Activated T-helper 1 cell treated with anti-CD3 and anti-CD28 coated beads, Interleukin-2, amount 50 U/mL, for 16 hours (primary cell): ENCODE results near the gene KIR3DL2.
"Not testable (repeated sequence)": the region's sequence is repeated elsewhere in the genome, so short reads cannot be mapped to it uniquely, and the experiment has no call there.

Experiments
- DNase-seq, 2 donors: peaks; one replicate each; pipeline ENCODE4 v3.0.0-alpha.2; 2020; ENCODE audit warnings: low read depth in 1 of 2, low spot score in 1 of 2

Gene KIR3DL2

DNA sequence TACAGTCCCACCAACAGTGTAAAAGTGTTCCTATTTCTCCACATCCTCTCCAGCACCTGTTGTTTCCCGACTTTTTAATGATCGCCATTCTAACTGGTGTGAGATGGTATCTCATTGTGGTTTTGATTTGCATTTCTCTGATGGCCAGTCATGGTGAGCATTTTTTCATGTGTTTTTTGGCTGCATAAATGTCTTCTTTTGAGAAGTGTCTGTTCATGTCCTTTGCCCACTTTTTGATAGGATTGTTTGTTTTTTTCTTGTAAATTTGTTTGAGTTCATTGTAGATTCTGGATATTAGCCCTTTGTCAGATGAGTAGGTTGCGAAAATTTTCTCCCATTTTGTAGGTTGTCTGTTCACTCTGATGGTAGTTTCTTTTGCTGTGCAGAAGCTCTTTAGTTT, 13.2 kb downstream of the KIR3DL2 start:
- not testable (repeated sequence) for DNase-seq

DNA sequence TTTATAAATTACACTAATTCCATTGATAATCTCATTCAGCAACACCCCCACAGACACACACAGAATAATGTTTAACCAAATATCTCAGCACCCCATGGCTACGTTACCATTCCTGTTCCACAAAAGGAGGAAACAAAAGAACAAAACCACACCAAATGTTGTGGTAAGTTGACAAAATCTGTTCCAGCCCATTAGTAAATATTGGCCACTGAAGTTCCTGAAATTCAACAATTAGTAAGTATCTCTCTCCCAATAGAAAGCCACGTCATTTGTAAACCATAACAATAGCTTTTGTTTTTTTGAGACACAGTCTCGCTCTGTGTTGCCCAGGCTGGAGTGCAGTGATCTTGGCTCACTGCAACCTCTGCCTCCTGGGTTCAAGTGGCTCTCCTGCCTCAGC, 21.5 kb downstream of the KIR3DL2 start:
- no peak for DNase-seq

DNA sequence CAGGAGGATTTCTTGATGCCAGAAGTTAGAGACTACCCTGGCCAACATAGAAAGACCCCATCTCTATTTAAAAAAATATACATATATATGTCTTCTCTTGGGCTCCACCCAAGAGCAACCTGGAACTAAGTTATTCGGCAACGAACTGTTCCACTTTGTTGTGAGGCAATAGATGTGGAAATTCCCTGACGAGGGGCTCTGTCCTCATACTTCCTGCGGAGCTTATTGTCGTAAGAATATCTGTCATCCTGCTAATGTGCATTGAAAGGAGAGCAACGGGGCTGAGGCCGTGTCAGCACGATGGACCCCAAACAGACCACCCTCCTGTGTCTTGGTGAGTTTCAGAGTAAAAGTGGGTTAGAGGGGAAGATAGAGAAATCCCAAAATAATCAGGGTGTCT, 23.7 kb downstream of the KIR3DL2 start, which contains the start of gene FCAR:
FCAR (plus strand) TSS at position 246 of the 400 bp plus-strand sequence; CDS start at position 301, 55 bp downstream.
- no peak for DNase-seq

DNA sequence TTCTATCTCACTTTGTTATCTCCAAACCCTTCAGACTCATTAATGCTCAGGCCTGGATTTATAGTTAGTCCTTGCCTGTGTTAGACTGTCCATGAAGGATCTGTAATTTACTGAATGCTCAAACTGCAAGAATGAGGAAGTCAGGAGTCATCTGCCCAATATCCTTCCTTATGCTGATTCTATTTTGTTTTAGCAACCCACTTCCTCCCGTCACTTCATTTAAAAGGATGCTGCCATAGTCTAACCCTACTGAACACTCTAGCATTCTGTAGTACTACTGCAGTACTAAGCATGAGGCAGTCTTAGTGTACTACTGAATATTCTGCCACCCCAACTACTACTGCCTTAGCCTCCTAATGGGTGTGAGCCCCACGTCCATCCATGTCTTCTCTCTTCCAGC, 25.3 kb downstream of the KIR3DL2 start:
- DNase-seq = no peak

DNA sequence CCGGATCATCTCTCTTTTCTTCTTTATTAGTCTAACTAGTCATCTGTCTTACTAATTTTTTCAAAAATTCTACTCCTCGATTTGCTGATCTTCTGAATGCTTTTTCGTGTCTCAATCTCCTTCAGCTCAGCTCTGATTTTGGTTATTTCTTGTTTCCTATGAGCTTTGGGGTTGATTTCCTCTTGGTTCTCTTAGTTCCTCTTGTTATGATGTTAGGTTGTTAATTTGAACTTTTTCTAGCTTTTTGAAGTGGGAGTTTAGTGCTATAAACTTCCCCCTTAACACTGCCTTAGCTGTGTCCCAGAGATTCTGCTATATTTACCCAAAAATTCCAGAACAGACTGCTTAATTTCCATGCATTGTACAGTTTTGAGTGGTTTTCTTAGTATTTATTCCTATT, 27.2 kb downstream of the KIR3DL2 start:
- no peak for DNase-seq

DNA sequence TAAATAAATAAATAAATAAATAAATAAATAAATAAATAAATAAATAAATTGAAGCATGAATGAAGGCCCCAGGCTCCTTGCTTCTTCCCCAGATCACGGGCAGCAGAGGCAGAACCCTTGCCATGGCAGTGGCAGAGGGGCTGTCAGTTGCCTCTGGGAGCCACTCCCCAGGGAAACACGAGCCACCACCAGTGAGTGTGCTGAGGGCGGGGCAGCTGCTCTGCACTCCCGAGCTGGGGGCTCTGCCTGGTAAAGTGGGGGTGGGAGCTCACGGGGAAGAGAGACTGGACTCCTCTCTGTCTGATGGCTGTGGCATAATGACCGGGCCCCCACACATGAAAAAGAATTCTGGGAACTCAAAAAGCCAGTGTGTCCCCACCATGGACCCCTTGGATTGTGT, 31.6 kb downstream of the KIR3DL2 start:
- DNase-seq = no peak

DNA sequence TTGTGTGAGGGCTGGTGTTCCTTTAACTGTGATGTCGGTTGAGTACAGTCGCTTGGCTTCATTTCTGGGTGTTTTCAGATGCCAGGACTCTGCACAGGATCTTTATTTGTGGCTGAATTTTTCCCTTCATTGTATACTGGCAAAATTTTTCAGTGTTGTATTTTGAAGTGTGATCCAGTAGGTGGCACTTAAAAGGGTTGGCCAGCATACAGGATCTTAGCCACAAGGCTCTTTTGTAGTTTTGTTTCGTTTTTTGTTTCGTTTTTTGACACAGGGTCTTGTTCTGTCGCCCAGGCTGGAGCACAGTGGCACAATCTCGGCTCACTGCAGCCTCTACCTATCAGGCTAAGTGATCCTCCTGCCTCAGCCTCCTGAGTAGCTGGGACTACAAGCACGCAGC, 32.5 kb downstream of the KIR3DL2 start:
- DNase-seq = no peak

DNA sequence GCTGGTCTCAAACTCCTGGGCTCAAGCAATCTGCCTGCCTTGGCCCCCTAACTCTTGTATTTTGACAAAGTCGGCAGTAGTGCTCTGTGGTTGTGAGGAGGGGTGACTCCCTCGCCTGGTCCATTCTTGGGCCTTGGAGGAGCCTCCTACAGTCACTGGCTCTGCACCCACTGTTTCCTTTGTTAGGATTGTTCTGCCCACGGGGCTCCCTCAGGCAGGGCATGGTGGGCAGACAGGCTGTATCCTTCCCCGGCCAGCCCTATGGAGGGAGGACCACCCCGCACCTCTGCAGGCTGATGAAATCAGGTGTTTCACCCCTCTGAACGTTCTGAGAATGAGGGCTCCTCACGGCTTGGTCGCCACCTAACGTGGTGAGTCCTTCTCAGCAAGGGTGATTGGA, 33.0 kb downstream of the KIR3DL2 start:
- DNase-seq = no peak

DNA sequence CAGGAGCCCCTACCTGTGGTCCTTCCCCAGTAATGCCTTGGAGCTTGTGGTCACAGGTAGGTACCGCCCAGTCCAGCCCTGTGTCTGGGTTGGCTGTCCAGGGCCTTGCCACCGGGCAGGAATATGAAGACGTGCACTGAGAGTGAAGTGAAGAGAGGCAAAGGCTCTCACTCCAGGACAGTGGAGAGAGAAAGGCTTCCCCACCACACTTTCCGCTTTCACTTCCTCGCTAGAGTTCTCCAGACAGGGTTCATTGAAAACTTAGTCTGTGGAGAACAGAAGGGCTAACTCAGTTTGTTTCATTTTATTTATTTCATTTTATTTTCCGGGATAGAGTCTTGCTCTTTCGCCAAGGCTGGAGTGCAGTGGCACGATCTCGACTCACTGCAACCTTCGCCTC, 38.0 kb downstream of the KIR3DL2 start:
- no peak for DNase-seq

DNA sequence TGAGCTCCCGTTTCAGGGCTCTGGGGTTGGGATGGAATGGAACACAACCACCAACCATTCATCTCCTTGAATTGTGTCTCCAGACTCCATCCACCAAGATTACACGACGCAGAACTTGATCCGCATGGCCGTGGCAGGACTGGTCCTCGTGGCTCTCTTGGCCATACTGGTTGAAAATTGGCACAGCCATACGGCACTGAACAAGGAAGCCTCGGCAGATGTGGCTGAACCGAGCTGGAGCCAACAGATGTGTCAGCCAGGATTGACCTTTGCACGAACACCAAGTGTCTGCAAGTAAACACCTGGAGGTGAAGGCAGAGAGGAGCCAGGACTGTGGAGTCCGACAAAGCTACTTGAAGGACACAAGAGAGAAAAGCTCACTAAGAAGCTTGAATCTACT, 39.3 kb downstream of the KIR3DL2 start:
- no peak for DNase-seq

DNA sequence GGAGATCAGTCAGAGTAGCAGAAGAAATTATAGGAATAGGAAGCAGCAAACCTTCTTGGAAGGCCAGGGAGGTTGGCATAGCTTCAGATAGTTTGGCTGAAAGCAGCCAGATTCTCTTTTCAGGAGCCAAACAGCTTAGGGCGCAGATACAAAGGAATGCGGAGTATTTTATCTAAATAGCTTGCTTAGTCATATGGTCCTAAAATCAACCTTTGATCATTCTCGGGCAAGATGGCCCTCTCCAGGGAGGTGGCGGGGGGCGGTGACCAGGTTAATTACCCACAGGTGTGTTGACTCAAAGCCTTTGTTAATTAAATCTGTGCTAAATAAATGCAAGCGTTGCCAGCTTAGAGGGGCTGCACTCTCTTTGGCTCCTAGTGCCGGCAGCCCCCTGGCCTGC, 43.2 kb downstream of the KIR3DL2 start:
- no peak for DNase-seq

DNA sequence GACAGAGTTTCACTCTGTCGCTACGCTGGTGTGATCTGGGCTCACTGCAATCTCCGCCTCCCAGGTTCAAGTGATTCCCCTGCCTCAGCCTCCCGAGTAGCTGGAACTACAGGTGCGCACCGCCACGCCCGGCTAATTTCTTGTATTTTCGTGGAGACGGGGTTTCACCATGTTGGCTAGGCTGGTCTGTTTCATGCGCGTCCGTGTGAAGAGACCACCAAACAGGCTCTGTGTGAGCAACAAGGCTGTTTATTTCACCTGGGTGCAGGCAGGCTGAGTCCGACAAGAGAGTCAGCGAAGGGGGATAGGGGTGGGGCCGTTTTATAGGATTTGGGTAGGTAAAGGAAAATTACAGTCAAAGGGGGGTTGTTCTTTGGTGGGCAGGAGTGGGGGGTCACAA, 43.9 kb downstream of the KIR3DL2 start:
- not testable (repeated sequence) for DNase-seq

DNA sequence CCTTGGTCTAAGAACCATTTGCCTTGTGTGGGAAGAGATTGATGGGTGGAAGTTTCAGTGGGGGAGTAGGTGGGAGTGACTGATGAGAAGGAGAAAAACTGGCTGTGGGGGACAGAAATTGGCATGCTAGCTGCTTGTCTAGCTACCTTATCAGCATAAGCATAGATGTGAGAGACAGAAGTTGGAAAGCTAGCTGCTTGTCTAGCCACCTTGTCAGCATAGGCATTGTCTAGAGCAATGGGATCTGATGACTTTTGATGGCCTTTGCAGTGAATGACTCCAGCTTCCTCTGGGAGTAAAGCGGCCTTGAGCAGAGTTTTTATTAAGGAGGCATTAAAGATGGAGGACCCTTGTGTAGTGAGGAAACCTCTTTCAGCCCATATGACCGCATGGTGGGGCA, 45.8 kb downstream of the KIR3DL2 start:
- DNase-seq = no peak

DNA sequence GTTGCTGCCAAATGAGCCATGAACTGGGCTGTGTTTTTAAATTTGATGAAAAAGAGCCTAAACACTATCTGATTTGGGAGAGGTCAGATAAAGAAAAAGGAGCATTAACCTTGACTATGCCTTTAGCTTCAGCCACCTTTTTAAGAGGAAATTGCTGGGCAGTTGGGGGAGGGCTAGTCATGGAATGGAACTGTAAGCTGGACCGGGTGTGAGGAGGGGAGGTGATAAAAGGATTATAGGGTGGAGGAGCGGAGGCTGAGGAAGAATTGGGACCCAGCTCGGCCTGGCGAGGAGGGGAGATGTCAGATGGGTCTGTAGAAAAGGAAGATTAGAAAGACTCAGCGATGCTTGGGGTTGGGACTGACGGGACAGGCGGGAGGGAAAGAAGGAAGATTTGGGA, 48.4 kb downstream of the KIR3DL2 start:
- not testable (repeated sequence) for DNase-seq

DNA sequence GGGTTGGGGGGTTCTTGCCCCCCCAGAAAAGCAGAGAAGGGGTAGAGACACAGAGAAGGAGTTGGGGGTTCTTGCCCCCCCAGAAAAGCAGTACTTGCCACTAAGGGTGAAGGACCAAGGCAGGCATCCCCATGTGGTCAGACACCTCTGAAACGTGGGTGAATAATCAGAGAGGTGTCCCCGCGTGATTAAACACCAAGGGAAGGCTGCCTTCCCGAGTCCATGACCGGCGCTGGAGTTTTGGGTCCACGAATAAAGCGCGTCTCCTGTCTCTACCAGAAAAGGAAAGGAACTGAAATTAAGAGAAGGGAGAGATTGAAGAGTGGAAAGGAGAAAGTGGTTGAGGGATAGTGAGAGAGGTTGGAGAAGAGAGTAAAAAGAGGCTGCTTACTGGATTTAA, 49.4 kb downstream of the KIR3DL2 start:
- not testable (repeated sequence) for DNase-seq

DNA sequence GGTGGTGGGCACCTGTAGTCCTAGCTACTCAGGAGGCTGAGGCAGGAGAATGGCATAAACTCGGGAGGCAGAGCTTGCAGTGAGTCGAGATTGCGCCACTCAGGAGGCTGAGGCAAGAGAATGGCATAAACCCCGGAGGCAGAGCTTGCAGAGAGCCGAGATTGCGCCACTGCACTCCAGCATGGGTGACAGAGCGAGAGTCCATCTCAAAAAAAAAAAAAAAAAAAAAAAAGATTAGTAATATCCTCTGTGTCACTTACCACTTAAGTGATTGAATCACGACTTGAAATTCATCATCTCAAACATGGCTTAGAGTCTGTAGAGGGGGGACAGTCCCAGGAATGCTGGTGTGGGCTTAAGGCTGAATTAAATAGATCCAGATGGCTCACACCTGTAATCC, 50.9 kb downstream of the KIR3DL2 start:
- not testable (repeated sequence) for DNase-seq

DNA sequence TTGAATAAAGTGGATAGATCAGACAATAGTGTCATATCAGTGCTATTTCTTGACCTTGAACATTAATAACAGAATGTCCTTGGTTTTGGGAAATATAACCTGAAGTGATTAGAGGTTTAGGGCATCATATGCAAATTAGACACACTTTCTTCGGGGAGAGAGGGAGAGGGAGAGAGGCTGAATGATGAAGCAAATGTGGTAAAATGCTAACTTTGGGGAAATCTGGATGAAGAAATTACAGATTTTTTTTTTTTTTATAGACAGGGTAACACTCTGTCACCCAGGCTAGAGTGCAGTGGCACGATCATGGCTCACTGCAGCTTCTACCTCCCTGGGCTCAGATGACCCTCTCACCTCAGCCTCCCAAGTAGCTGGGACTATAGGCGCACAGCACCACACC, 51.8 kb downstream of the KIR3DL2 start:
- no peak for DNase-seq

DNA sequence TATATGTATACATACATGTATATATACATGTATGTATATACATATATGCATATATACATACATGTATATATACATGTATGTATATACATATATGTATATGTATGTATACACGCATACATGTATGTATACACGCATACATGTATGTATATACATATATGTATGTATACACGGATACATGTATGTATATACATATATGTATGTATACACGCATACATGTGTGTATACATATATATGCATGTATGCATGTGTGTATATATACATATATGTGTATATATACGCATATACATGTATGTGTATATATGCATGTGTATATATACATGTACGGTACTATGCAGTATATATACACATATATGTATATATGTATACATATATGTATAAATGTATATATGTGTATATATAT, 53.1 kb downstream of the KIR3DL2 start:
- DNase-seq = no peak

DNA sequence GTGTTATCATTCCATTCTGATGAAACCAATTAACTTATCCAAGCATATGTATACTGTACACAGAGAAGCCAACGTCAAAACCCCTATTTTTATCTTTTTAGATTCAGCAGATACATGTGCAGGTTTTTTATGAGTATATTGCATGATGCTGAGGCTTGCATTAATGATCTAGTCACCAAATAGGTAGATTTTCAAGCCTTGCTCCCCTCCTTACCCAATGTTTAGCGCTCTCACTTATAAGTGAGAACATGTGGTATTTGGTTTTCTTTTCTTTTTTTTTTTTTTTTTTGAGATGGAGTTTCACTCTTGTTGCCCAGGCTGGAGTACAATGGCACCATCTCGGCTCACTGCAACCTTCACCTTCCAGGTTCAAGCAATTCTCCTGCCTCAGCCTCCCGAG, 54.0 kb downstream of the KIR3DL2 start:
- not testable (repeated sequence) for DNase-seq

DNA sequence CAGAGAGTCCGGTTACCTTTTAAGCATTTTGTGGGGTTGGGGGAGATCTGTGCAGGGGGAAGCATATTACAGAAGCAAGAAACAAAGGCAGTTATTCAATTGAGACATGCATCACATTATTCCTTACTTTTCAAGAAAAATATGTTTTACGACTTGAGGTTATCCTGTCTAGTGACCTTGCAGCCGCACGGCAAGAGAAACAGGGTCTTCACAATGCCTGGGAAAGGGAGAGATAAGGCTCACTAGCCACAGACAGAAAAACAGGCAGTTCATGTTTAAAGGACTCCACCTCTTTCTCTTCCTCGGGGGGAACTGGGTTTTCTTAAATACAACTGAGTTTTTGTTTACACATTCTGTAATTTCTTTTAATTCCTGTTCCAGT, 55.2 kb downstream of the KIR3DL2 start:
- DNase-seq = no peak

DNA sequence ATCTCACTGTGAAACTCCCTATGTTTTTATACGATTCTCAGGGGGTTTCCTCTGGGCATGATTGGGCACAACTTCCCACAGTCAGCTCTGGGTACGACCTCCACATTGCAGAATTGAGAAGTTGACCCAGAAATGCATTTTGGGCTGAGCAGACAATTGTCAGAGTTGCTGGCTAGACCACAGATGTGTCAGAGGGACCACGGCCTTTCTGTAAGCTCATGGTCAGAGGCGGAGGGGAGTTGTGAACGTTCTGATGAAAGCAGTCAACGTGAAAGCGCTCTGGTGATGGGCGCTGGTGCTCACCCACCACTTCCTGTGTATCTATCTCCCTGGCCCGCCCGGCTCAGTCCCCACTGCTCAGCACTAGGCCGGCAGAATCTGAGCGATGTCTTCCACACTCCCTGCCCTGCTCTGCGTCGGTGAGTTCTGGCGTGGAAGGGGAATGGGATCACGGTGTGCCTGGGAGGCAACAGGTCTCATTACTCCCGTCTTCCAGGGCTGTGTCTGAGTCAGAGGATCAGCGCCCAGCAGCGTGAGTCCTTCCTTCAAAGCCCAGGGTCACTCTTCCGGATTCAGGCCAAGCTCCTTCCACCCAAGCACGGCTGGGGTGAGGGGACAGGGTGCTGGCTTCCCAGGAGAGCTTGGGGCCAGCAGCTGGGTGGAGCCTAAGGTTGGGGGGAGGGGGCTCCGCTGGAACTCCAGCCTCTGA, 55.7 kb downstream of the KIR3DL2 start, which contains the start of gene NCR1:
NCR1 (plus strand) TSS at position 346 of the 709 bp plus-strand sequence; CDS start at position 386, 40 bp downstream.
- no peak for DNase-seq

DNA sequence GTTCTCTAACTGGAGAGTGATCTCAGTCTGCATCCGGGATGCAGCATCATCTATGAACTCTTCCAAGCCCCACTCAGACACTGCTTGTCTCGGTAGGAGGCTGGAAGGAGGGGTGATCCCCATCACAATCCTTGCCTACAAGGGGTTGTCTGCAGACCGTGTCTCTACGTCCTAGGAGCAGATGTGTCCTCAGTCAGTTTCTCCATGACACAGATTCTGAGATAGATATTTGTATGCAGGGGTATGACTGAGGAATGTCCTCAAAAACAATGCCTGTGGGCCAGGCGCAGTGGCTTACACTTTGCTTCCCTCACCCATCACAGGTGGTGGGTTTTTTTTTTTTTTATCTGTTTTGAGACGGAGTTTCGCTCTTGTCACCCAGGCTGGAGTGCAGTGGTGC, 56.6 kb downstream of the KIR3DL2 start:
- DNase-seq = no peak

DNA sequence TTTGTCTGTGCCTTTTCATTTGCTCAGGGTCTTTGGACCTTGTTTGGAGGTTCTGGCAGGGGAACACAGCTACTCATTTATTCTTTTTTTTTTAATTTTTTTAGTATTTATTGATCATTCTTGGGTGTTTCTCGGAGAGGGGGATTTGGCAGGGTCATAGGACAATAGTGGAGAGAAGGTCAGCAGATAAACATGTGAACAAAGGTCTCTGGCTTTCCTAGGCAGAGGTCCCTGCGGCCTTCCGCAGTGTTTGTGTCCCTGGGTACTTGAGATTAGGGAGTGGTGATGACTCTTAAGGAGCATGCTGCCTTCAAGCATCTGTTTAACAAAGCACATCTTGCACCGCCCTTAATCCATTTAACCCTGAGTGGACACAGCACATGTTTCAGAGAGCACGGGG, 57.7 kb downstream of the KIR3DL2 start:
- DNase-seq = not testable (repeated sequence)
